ENCODE data around the gene SKOR2. TPM values are rescaled to one million over a fixed set of nuclear protein-coding genes. Genes with fewer than 3 reads are reported as not detected.

SKOR2 gene
- total and polyA plus RNA-seq, 2 of the 13 experiments (the other 11 are each of a cell fraction or from before 2014, with no cell fraction given): not detected

GRCh38 chr18:47260120-47260923 is 8.9 kb upstream of the SKOR2 start (continued):
- TF ChIP-seq ZBTB14 (CRISPR knock-in tag; IDR thresholded peaks at IDR 0.05): no peak
- no peak for TF ChIP-seq IRX3 (CRISPR knock-in tag; IDR thresholded peaks at IDR 0.05; ENCODE audit: borderline replicate concordance, low read depth)
- TF ChIP-seq SNAPC4 (CRISPR knock-in tag; IDR thresholded peaks at IDR 0.05): no peak
- TF ChIP-seq SRSF9 (IDR thresholded peaks at IDR 0.05; ENCODE audit: borderline replicate concordance, insufficient read depth, low read depth, low read length, poor library complexity, severe bottlenecking): no peak
- no peak for TF ChIP-seq ZNF629 (CRISPR knock-in tag; conservative IDR thresholded peaks at IDR 0.05)
- no peak for TF ChIP-seq SPEN (CRISPR knock-in tag; IDR thresholded peaks at IDR 0.05; ENCODE audit: low read depth)
- TF ChIP-seq RFX1 (IDR thresholded peaks at IDR 0.05): no peak
- no peak for TF ChIP-seq THAP8 (CRISPR knock-in tag; IDR thresholded peaks at IDR 0.05; ENCODE audit: borderline replicate concordance)
- no peak for TF ChIP-seq ZNF616 (CRISPR knock-in tag; IDR thresholded peaks at IDR 0.05; ENCODE audit: low read depth)
- no peak for TF ChIP-seq ZNF280B (CRISPR knock-in tag; IDR thresholded peaks at IDR 0.05; ENCODE audit: borderline replicate concordance)
- TF ChIP-seq ZBTB4 (CRISPR knock-in tag; IDR thresholded peaks at IDR 0.05; ENCODE audit: borderline replicate concordance): no peak
- TF ChIP-seq SMYD3 (CRISPR knock-in tag; IDR thresholded peaks at IDR 0.05): no peak
- no peak for TF ChIP-seq ZNF883 (CRISPR knock-in tag; IDR thresholded peaks at IDR 0.05; ENCODE audit: not compliant biosample characterization)
- TF ChIP-seq MAZ (IDR thresholded peaks at IDR 0.05; ENCODE audit: borderline replicate concordance, low read depth, low read length): no peak
- no peak for TF ChIP-seq MAZ (CRISPR knock-in tag; IDR thresholded peaks at IDR 0.05; ENCODE audit: low read depth)
- no peak for TF ChIP-seq PRMT3 (CRISPR knock-in tag; IDR thresholded peaks at IDR 0.05; ENCODE audit: borderline replicate concordance, low read depth)

All from HepG2 (cell line).